ENCODE measurements around the gene GPATCH2L.

GPATCH2L gene

GRCh38 chr14:76236172-76237130, 84.7 kb downstream of the GPATCH2L start:
- Histone ChIP-seq H3K4me1 (ENCODE audit: control insufficient read depth in 1 of 2, insufficient read depth in 2 of 2, low read length in 2 of 2) (no peaks in the 10 kb centered on the region), H3K36me3 (ENCODE audit: control insufficient read depth in 1 of 2, insufficient read depth in 2 of 2, low read length in 2 of 2) (no peaks in the 10 kb centered on the region), H3K27ac (ENCODE audit: low read length) (no peak overlapping the region), H3K4me3 (ENCODE audit: low read depth in 1 of 2, low read length in 2 of 2) (no peak overlapping the region), H3K9me3 (ENCODE audit: control insufficient read depth in 1 of 2, low read length in 2 of 2) (peaks cover 0 to 2% of the 10 kb centered on the region in 2 donors), H3K27me3 (ENCODE audit: low read depth, low read length) (no peaks in the 10 kb centered on the region)

GRCh38 chr14:76237349-76237990, 85.7 kb downstream of the GPATCH2L start:
- H3K4me3 ChIP-seq (ENCODE audit: low read depth in 1 of 2, low read length in 2 of 2), result no peak overlapping the region
- no peaks in the 10 kb centered on the region for H3K4me1 ChIP-seq (ENCODE audit: control insufficient read depth in 1 of 2, insufficient read depth in 2 of 2, low read length in 2 of 2)
- peaks cover 0 to 8% of the 10 kb centered on the region in 2 donors for H3K9me3 ChIP-seq (ENCODE audit: control insufficient read depth in 1 of 2, low read length in 2 of 2)
- H3K27ac ChIP-seq (ENCODE audit: low read length), result no peak overlapping the region
- no peaks in the 10 kb centered on the region for H3K36me3 ChIP-seq (ENCODE audit: control insufficient read depth in 1 of 2, insufficient read depth in 2 of 2, low read length in 2 of 2)
- no peaks in the 10 kb centered on the region for H3K27me3 ChIP-seq (ENCODE audit: low read depth, low read length)

GRCh38 chr14:76245097-76245496, 93.4 kb downstream of the GPATCH2L start:
- Histone ChIP-seq H3K9me3 (ENCODE audit: control insufficient read depth in 1 of 2, low read length in 2 of 2) (peaks cover 0 to 16% of the 10 kb centered on the region in 2 donors), H3K4me1 (ENCODE audit: control insufficient read depth in 1 of 2, insufficient read depth in 2 of 2, low read length in 2 of 2) (no peaks in the 10 kb centered on the region), H3K27ac (ENCODE audit: low read length) (no peak overlapping the region), H3K4me3 (ENCODE audit: low read depth in 1 of 2, low read length in 2 of 2) (no peak overlapping the region), H3K36me3 (ENCODE audit: control insufficient read depth in 1 of 2, insufficient read depth in 2 of 2, low read length in 2 of 2) (no peaks in the 10 kb centered on the region), H3K27me3 (ENCODE audit: low read depth, low read length) (no peaks in the 10 kb centered on the region)

GRCh38 chr14:76250302-76250701, 98.6 kb downstream of the GPATCH2L start:
- Histone ChIP-seq H3K4me3 (ENCODE audit: low read depth in 1 of 2, low read length in 2 of 2) (no peak overlapping the region), H3K27ac (ENCODE audit: low read length) (no peak overlapping the region), H3K4me1 (ENCODE audit: control insufficient read depth in 1 of 2, insufficient read depth in 2 of 2, low read length in 2 of 2) (no peaks in the 10 kb centered on the region), H3K9me3 (ENCODE audit: control insufficient read depth in 1 of 2, low read length in 2 of 2) (no peaks in the 10 kb centered on the region), H3K27me3 (ENCODE audit: low read depth, low read length) (no peaks in the 10 kb centered on the region), H3K36me3 (ENCODE audit: control insufficient read depth in 1 of 2, insufficient read depth in 2 of 2, low read length in 2 of 2) (no peaks in the 10 kb centered on the region)

- Histone ChIP-seq H3K4me3 (ENCODE audit: low read depth in 1 of 2, low read length in 2 of 2) (no peak overlapping the region), H3K27ac (ENCODE audit: low read length) (no peak overlapping the region), H3K4me1 (ENCODE audit: control insufficient read depth in 1 of 2, insufficient read depth in 2 of 2, low read length in 2 of 2) (no peaks in the 10 kb centered on the region), H3K27me3 (ENCODE audit: low read depth, low read length) (no peaks in the 10 kb centered on the region), H3K36me3 (ENCODE audit: control insufficient read depth in 1 of 2, insufficient read depth in 2 of 2, low read length in 2 of 2) (no peaks in the 10 kb centered on the region), H3K9me3 (ENCODE audit: control insufficient read depth in 1 of 2, low read length in 2 of 2) (no peaks in the 10 kb centered on the region)
These were observed 100.7 kb downstream of the GPATCH2L start for GRCh38 chr14:76252471-76252870.

- no peak overlapping the region for H3K27ac ChIP-seq (ENCODE audit: low read length)
- H3K4me1 ChIP-seq (ENCODE audit: control insufficient read depth in 1 of 2, insufficient read depth in 2 of 2, low read length in 2 of 2), result no peaks in the 10 kb centered on the region
- H3K9me3 ChIP-seq (ENCODE audit: control insufficient read depth in 1 of 2, low read length in 2 of 2), result no peaks in the 10 kb centered on the region
- no peaks in the 10 kb centered on the region for H3K27me3 ChIP-seq (ENCODE audit: low read depth, low read length)
- no peaks in the 10 kb centered on the region for H3K36me3 ChIP-seq (ENCODE audit: control insufficient read depth in 1 of 2, insufficient read depth in 2 of 2, low read length in 2 of 2)
- H3K4me3 ChIP-seq (ENCODE audit: low read depth in 1 of 2, low read length in 2 of 2), result no peak overlapping the region
These were observed 101.4 kb downstream of the GPATCH2L start for GRCh38 chr14:76253111-76253510.

- Histone ChIP-seq H3K27ac (ENCODE audit: low read length) (no peak overlapping the region), H3K27me3 (ENCODE audit: low read depth, low read length) (no peaks in the 10 kb centered on the region), H3K36me3 (ENCODE audit: control insufficient read depth in 1 of 2, insufficient read depth in 2 of 2, low read length in 2 of 2) (no peaks in the 10 kb centered on the region), H3K9me3 (ENCODE audit: control insufficient read depth in 1 of 2, low read length in 2 of 2) (no peaks in the 10 kb centered on the region), H3K4me3 (ENCODE audit: low read depth in 1 of 2, low read length in 2 of 2) (no peak overlapping the region), H3K4me1 (ENCODE audit: control insufficient read depth in 1 of 2, insufficient read depth in 2 of 2, low read length in 2 of 2) (no peaks in the 10 kb centered on the region)
These were observed 104.8 kb downstream of the GPATCH2L start for GRCh38 chr14:76256545-76256944.

GRCh38 chr14:76257111-76257803, 105.5 kb downstream of the GPATCH2L start:
- no peak overlapping the region for H3K27ac ChIP-seq (ENCODE audit: low read length)

GRCh38 chr14:76257842-76258397, 106.2 kb downstream of the GPATCH2L start:
- Histone ChIP-seq H3K27me3 (ENCODE audit: low read depth, low read length) (no peaks in the 10 kb centered on the region), H3K36me3 (ENCODE audit: control insufficient read depth in 1 of 2, insufficient read depth in 2 of 2, low read length in 2 of 2) (no peaks in the 10 kb centered on the region), H3K4me3 (ENCODE audit: low read depth in 1 of 2, low read length in 2 of 2) (no peak overlapping the region), H3K27ac (ENCODE audit: low read length) (no peak overlapping the region), H3K9me3 (ENCODE audit: control insufficient read depth in 1 of 2, low read length in 2 of 2) (no peaks in the 10 kb centered on the region), H3K4me1 (ENCODE audit: control insufficient read depth in 1 of 2, insufficient read depth in 2 of 2, low read length in 2 of 2) (no peaks in the 10 kb centered on the region)

More at GRCh38 chr14:76257111-76257803, 105.5 kb downstream of the GPATCH2L start:
- Histone ChIP-seq H3K4me1 (ENCODE audit: control insufficient read depth in 1 of 2, insufficient read depth in 2 of 2, low read length in 2 of 2) (no peaks in the 10 kb centered on the region), H3K27me3 (ENCODE audit: low read depth, low read length) (no peaks in the 10 kb centered on the region), H3K9me3 (ENCODE audit: control insufficient read depth in 1 of 2, low read length in 2 of 2) (no peaks in the 10 kb centered on the region), H3K4me3 (ENCODE audit: low read depth in 1 of 2, low read length in 2 of 2) (no peak overlapping the region), H3K36me3 (ENCODE audit: control insufficient read depth in 1 of 2, insufficient read depth in 2 of 2, low read length in 2 of 2) (no peaks in the 10 kb centered on the region)

GRCh38 chr14:76259029-76259735, 107.5 kb downstream of the GPATCH2L start:
- no peak overlapping the region for H3K27ac ChIP-seq (ENCODE audit: low read length)
- no peak overlapping the region for H3K4me3 ChIP-seq (ENCODE audit: low read depth in 1 of 2, low read length in 2 of 2)
- H3K4me1 ChIP-seq (ENCODE audit: control insufficient read depth in 1 of 2, insufficient read depth in 2 of 2, low read length in 2 of 2), result no peaks in the 10 kb centered on the region
- no peaks in the 10 kb centered on the region for H3K27me3 ChIP-seq (ENCODE audit: low read depth, low read length)
- no peaks in the 10 kb centered on the region for H3K36me3 ChIP-seq (ENCODE audit: control insufficient read depth in 1 of 2, insufficient read depth in 2 of 2, low read length in 2 of 2)
- no peaks in the 10 kb centered on the region for H3K9me3 ChIP-seq (ENCODE audit: control insufficient read depth in 1 of 2, low read length in 2 of 2)
